HG03135 (cell line): ENCODE measurements around the gene SAMM50.

Source experiments
- ATAC-seq: cut with Tn5 transposase; IDR thresholded peaks from one replicate; pipeline ENCODE4 v1.9.1; 2021; ENCODE audit warnings: mild to moderate bottlenecking, moderate library complexity; ENCODE audit not compliant: unreplicated experiment

Gene SAMM50

GRCh38 chr22:43945632-43946383 lies 9.4 kb upstream of the SAMM50 start:
- ATAC-seq, result no peak

- no peak for ATAC-seq
Measured at GRCh38 chr22:43946384-43946667, 8.9 kb upstream of the SAMM50 start.

- ATAC-seq, result no peak
Measured at GRCh38 chr22:43948836-43949406, 6.3 kb upstream of the SAMM50 start.

GRCh38 chr22:43951391-43951790 lies 3.9 kb upstream of the SAMM50 start:
- no peak for ATAC-seq

GRCh38 chr22:43951966-43952365 lies 3.3 kb upstream of the SAMM50 start:
- no peak for ATAC-seq

- no peak for ATAC-seq
Measured at GRCh38 chr22:43953988-43954785, 1.1 kb upstream of the SAMM50 start.

GRCh38 chr22:43955883-43956782 lies 891 bp downstream of the SAMM50 start:
- peak; percentile 21 for ATAC-seq

- no peak for ATAC-seq
Measured at GRCh38 chr22:43956805-43957463, 1.7 kb downstream of the SAMM50 start.

- ATAC-seq, result no peak
Measured at GRCh38 chr22:43957871-43958270, 2.6 kb downstream of the SAMM50 start.

GRCh38 chr22:43964314-43964857 lies 9.1 kb downstream of the SAMM50 start:
- no peak for ATAC-seq

GRCh38 chr22:43967069-43967468 lies 11.8 kb downstream of the SAMM50 start:
- ATAC-seq, result no peak

GRCh38 chr22:43968614-43969013 lies 13.4 kb downstream of the SAMM50 start:
- no peak for ATAC-seq

- no peak for ATAC-seq
Measured at GRCh38 chr22:43969021-43969878, 14.0 kb downstream of the SAMM50 start.

- no peak for ATAC-seq
Measured at GRCh38 chr22:43969989-43970755, 14.9 kb downstream of the SAMM50 start.

- ATAC-seq, result no peak
Measured at GRCh38 chr22:43971112-43971511, 15.9 kb downstream of the SAMM50 start.

- ATAC-seq, result no peak
Measured at GRCh38 chr22:43972931-43973462, 17.8 kb downstream of the SAMM50 start.

GRCh38 chr22:43974028-43974545 lies 18.8 kb downstream of the SAMM50 start:
- ATAC-seq, result no peak

GRCh38 chr22:43975041-43975440 lies 19.8 kb downstream of the SAMM50 start:
- no peak for ATAC-seq
